Fibroblast of mammary gland (primary cell): ENCODE data around the gene PPFIBP2.

ENCODE experiments used
- DNase-seq: peaks from one replicate; pipeline ENCODE4 v3.0.0-alpha.2; 2010; ENCODE audit warnings: low read depth
- H3K4me3 ChIP-seq: 2 replicates; pipeline ENCODE4 v1.5.1; 2011; ENCODE audit warnings: low read depth, mild to moderate bottlenecking, low read length, moderate library complexity; ENCODE audit not compliant: control insufficient read depth
- TF ChIP-seq, protein P1 (sequence below): conservative IDR thresholded peaks from 2 replicates; pipeline ENCODE4 v1.5.1; 2011; ENCODE audit warnings: low read depth, low read length, inconsistent platforms; ENCODE audit not compliant: control insufficient read depth, insufficient read depth

PPFIBP2 gene

GRCh38 chr11:7569044-7569443 is 55.2 kb downstream of the PPFIBP2 start:
- no peak overlapping the region for H3K4me3 ChIP-seq
- TF ChIP-seq, protein P1, sequence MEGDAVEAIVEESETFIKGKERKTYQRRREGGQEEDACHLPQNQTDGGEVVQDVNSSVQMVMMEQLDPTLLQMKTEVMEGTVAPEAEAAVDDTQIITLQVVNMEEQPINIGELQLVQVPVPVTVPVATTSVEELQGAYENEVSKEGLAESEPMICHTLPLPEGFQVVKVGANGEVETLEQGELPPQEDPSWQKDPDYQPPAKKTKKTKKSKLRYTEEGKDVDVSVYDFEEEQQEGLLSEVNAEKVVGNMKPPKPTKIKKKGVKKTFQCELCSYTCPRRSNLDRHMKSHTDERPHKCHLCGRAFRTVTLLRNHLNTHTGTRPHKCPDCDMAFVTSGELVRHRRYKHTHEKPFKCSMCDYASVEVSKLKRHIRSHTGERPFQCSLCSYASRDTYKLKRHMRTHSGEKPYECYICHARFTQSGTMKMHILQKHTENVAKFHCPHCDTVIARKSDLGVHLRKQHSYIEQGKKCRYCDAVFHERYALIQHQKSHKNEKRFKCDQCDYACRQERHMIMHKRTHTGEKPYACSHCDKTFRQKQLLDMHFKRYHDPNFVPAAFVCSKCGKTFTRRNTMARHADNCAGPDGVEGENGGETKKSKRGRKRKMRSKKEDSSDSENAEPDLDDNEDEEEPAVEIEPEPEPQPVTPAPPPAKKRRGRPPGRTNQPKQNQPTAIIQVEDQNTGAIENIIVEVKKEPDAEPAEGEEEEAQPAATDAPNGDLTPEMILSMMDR, result no peak
- DNase-seq, result no peak

- DNase-seq, result no peak
- TF ChIP-seq, protein P1, result no peak
- no peak overlapping the region for H3K4me3 ChIP-seq
These were observed 56.4 kb downstream of the PPFIBP2 start for GRCh38 chr11:7570241-7570640.

GRCh38 chr11:7570938-7571521 is 57.2 kb downstream of the PPFIBP2 start:
- no peak overlapping the region for H3K4me3 ChIP-seq
- TF ChIP-seq, protein P1, result no peak
- no peak for DNase-seq

DNA sequence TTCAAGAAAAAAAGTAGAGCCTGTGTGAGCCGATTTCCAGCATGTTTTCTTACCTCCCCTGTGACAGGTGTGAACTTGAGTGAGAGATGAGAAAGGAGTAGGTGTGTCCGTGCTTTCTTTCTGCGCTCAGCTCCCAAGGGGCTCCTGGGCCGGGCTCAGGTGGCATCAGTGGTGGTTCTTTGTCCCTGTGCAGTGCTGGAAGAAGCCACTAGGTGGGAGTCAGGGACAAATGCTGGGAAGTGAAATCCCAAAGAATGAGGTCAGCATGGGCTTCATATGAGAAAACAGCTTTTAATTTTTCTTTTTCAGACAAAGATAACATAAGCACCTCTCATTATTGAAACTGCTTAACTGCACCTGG is 57.8 kb downstream of the PPFIBP2 start:
- no peak overlapping the region for H3K4me3 ChIP-seq
- peak; percentile 70 for DNase-seq
- TF ChIP-seq, protein P1, result peak; percentile 99

DNA sequence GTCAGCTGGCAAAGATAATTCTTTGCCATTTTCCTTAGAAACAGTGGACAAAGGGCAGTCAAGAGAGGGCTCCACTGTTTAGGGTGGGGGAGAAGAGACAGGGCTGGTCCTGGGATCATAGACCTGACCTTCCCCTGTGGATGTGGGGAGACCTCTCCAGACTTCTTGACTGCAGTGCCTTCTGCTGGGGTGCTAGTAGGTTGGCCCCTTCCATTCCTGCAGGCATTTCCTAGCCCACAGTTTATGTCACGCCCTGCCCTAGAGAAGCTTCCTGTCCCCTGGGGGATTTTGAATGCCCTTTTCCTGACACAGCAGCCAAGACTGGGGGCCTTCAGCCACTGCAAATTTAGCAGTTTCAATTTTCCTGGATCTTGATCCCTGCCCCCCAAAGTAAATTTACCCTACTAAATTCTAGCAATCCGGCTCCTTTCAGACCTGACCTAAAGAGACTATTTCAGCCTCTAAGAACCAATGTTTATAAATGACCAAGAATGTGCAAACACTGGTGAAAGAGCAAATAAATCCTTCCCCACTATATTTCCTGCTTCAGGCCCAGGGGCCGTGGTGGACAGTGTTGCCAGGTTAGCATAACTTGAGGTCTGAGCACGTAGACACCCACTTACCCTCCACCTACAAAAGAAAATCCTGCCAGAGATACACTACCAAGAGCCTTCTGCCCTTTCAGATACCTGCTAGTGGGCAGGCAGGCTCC is 58.4 kb downstream of the PPFIBP2 start:
- DNase-seq, result no peak
- no peak overlapping the region for H3K4me3 ChIP-seq
- TF ChIP-seq, protein P1, result no peak

GRCh38 chr11:7573193-7573557 is 59.4 kb downstream of the PPFIBP2 start:
- H3K4me3 ChIP-seq, result no peak overlapping the region
- TF ChIP-seq, protein P1, result no peak
- no peak for DNase-seq
